ENCODE measurements around the gene PACS1. TPM values are rescaled to one million over a fixed set of nuclear protein-coding genes. Genes with fewer than 3 reads are reported as not detected.
"Not testable (repeated sequence)": the region's sequence is repeated elsewhere in the genome, so short reads cannot be mapped to it uniquely, and the experiment has no call there.

PACS1 gene
- polyA plus RNA-seq: 30.3 TPM
- long read RNA-seq, donor 1, full-length matches to known transcripts: 6 of 6 reads
- long read RNA-seq, donor 1, partial matches to known transcripts: 0 of 6 reads
- long read RNA-seq, donor 1, other reads (novel, unspliced or antisense): 0 of 6 reads
- long read RNA-seq, donor 2, full-length matches to known transcripts: 5 of 5 reads
- long read RNA-seq, donor 2, partial matches to known transcripts: 0 of 5 reads
- long read RNA-seq, donor 2, other reads (novel, unspliced or antisense): 0 of 5 reads
- long read RNA-seq, donor 3: 0 reads
- long read RNA-seq, donor 4, full-length matches to known transcripts: 3 of 3 reads
- long read RNA-seq, donor 4, partial matches to known transcripts: 0 of 3 reads
- long read RNA-seq, donor 4, other reads (novel, unspliced or antisense): 0 of 3 reads
- long read RNA-seq, donor 5, full-length matches to known transcripts: 3 of 3 reads
- long read RNA-seq, donor 5, partial matches to known transcripts: 0 of 3 reads
- long read RNA-seq, donor 5, other reads (novel, unspliced or antisense): 0 of 3 reads
- long read RNA-seq, donor 6, partial matches to known transcripts: 0 of 4 reads
- long read RNA-seq, donor 6, other reads (novel, unspliced or antisense): 0 of 4 reads
- long read RNA-seq, donor 7, partial matches to known transcripts: 0 of 2 reads
- long read RNA-seq, donor 7, other reads (novel, unspliced or antisense): 0 of 2 reads
- long read RNA-seq, donor 8, full-length matches to known transcripts: 6 of 6 reads
- long read RNA-seq, donor 8, partial matches to known transcripts: 0 of 6 reads
- long read RNA-seq, donor 8, other reads (novel, unspliced or antisense): 0 of 6 reads
- long read RNA-seq, donor 9, partial matches to known transcripts: 0 of 1 reads
- long read RNA-seq, donor 9, other reads (novel, unspliced or antisense): 0 of 1 reads
- long read RNA-seq, donor 10, full-length matches to known transcripts: 2 of 2 reads
- long read RNA-seq, donor 10, partial matches to known transcripts: 0 of 2 reads
- long read RNA-seq, donor 10, other reads (novel, unspliced or antisense): 0 of 2 reads
- long read RNA-seq, donor 11, partial matches to known transcripts: 0 of 1 reads
- long read RNA-seq, donor 11, other reads (novel, unspliced or antisense): 0 of 1 reads

GRCh38 chr11:66069715-66070603 is at the start of gene PACS1:
Gene PACS1 (plus strand): TSS chr11:66070272. CDS start chr11:66070487, 215 bp downstream.
- Histone ChIP-seq H3K9me3 (ENCODE audit: control insufficient read depth, low read depth, low read length) (no peaks in the 10 kb centered on the region), H3K27me3 (ENCODE audit: control insufficient read depth, insufficient read depth, low read length) (no peaks in the 10 kb centered on the region), H3K36me3 (ENCODE audit: control insufficient read depth, insufficient read depth, low read length) (peaks cover 40% of the 10 kb centered on the region), H3K4me1 (ENCODE audit: control insufficient read depth, insufficient read depth, low read length) (peaks cover 14% of the 10 kb centered on the region), H3K4me3 (ENCODE audit: low read length) (peak within 1 kb of the TSS; percentile 62), H3K27ac (ENCODE audit: low read length) (peak within 1 kb of the TSS; percentile 70)
- peak; percentile 64 to 73 for DNase-seq
- WGBS (ENCODE audit: insufficient coverage, low lambda C conversion rate): no CpG with 5 or more reads among the region's 120 CpGs

- H3K27ac ChIP-seq (ENCODE audit: low read length): no peak overlapping the region
- no peak overlapping the region for H3K4me3 ChIP-seq (ENCODE audit: low read length)
- peaks cover 5% of the 10 kb centered on the region for H3K4me1 ChIP-seq (ENCODE audit: control insufficient read depth, insufficient read depth, low read length)
- no peaks in the 10 kb centered on the region for H3K9me3 ChIP-seq (ENCODE audit: control insufficient read depth, low read depth, low read length)
- H3K36me3 ChIP-seq (ENCODE audit: control insufficient read depth, insufficient read depth, low read length): no peaks in the 10 kb centered on the region
- H3K27me3 ChIP-seq (ENCODE audit: control insufficient read depth, insufficient read depth, low read length): peaks cover 11% of the 10 kb centered on the region
- DNase-seq: no peak
- WGBS (ENCODE audit: insufficient coverage, low lambda C conversion rate): no CpG with 5 or more reads among the region's 25 CpGs
These were observed 49.3 kb upstream of the PACS1 start for GRCh38 chr11:66020618-66021357.

- H3K27me3 ChIP-seq (ENCODE audit: control insufficient read depth, insufficient read depth, low read length): peaks cover 11% of the 10 kb centered on the region
- no peak overlapping the region for H3K4me3 ChIP-seq (ENCODE audit: low read length)
- peaks cover 5% of the 10 kb centered on the region for H3K4me1 ChIP-seq (ENCODE audit: control insufficient read depth, insufficient read depth, low read length)
- H3K27ac ChIP-seq (ENCODE audit: low read length): no peak overlapping the region
- no peaks in the 10 kb centered on the region for H3K9me3 ChIP-seq (ENCODE audit: control insufficient read depth, low read depth, low read length)
- DNase-seq: peak; percentile 19 to 41
- H3K36me3 ChIP-seq (ENCODE audit: control insufficient read depth, insufficient read depth, low read length): no peaks in the 10 kb centered on the region
- WGBS (ENCODE audit: insufficient coverage, low lambda C conversion rate): no CpG with 5 or more reads among the region's 46 CpGs
These were observed 47.5 kb upstream of the PACS1 start for GRCh38 chr11:66022401-66023185.

DNA sequence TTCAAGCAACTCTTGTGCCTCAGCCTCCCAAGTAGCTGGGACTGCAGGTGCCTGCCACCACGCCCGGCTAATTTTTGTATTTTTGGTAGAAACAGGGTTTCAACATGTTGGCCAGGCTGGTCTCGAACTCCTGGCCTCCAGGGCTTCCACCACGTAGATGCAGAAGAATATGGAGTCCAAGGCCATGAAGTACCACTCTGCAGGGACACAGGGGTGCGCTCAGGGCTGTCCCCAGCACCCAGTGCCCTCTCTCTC is 47.0 kb upstream of the PACS1 start:
- H3K9me3 ChIP-seq (ENCODE audit: control insufficient read depth, low read depth, low read length); H3K36me3 ChIP-seq (ENCODE audit: control insufficient read depth, insufficient read depth, low read length); H3K4me1 ChIP-seq (ENCODE audit: control insufficient read depth, insufficient read depth, low read length); H3K27ac ChIP-seq (ENCODE audit: low read length); DNase-seq; H3K4me3 ChIP-seq (ENCODE audit: low read length): not testable (repeated sequence)
- peaks cover 11% of the 10 kb centered on the region for H3K27me3 ChIP-seq (ENCODE audit: control insufficient read depth, insufficient read depth, low read length)
- no CpG with 5 or more reads among the region's 5 CpGs for WGBS (ENCODE audit: insufficient coverage, low lambda C conversion rate)

- no peak within 1 kb of the TSS for H3K4me3 ChIP-seq (ENCODE audit: low read length)
- H3K9me3 ChIP-seq (ENCODE audit: control insufficient read depth, low read depth, low read length): no peaks in the 10 kb centered on the region
- H3K27me3 ChIP-seq (ENCODE audit: control insufficient read depth, insufficient read depth, low read length): peaks cover 11% of the 10 kb centered on the region
- peaks cover 5% of the 10 kb centered on the region for H3K4me1 ChIP-seq (ENCODE audit: control insufficient read depth, insufficient read depth, low read length)
- no peak for DNase-seq
- WGBS (ENCODE audit: insufficient coverage, low lambda C conversion rate): no CpG with 5 or more reads among the region's 18 CpGs
- H3K27ac ChIP-seq (ENCODE audit: low read length): no peak within 1 kb of the TSS
- no peaks in the 10 kb centered on the region for H3K36me3 ChIP-seq (ENCODE audit: control insufficient read depth, insufficient read depth, low read length)
These were observed 44.0 kb upstream of the PACS1 start, which contains the start of gene CATSPER1 for GRCh38 chr11:66026017-66026529. Gene CATSPER1 (minus strand): TSS chr11:66026479. CDS start chr11:66026379, 100 bp downstream.

GRCh38 chr11:66032957-66033735 is 36.9 kb upstream of the PACS1 start:
- H3K36me3 ChIP-seq (ENCODE audit: control insufficient read depth, insufficient read depth, low read length): no peaks in the 10 kb centered on the region
- no peak for DNase-seq
- peaks cover 5% of the 10 kb centered on the region for H3K27me3 ChIP-seq (ENCODE audit: control insufficient read depth, insufficient read depth, low read length)
- H3K27ac ChIP-seq (ENCODE audit: low read length): no peak overlapping the region
- H3K4me3 ChIP-seq (ENCODE audit: low read length): no peak overlapping the region
- no peaks in the 10 kb centered on the region for H3K9me3 ChIP-seq (ENCODE audit: control insufficient read depth, low read depth, low read length)
- WGBS (ENCODE audit: insufficient coverage, low lambda C conversion rate): 100% methylated on average over 3 of the region's 8 CpGs
- no peaks in the 10 kb centered on the region for H3K4me1 ChIP-seq (ENCODE audit: control insufficient read depth, insufficient read depth, low read length)

DNA sequence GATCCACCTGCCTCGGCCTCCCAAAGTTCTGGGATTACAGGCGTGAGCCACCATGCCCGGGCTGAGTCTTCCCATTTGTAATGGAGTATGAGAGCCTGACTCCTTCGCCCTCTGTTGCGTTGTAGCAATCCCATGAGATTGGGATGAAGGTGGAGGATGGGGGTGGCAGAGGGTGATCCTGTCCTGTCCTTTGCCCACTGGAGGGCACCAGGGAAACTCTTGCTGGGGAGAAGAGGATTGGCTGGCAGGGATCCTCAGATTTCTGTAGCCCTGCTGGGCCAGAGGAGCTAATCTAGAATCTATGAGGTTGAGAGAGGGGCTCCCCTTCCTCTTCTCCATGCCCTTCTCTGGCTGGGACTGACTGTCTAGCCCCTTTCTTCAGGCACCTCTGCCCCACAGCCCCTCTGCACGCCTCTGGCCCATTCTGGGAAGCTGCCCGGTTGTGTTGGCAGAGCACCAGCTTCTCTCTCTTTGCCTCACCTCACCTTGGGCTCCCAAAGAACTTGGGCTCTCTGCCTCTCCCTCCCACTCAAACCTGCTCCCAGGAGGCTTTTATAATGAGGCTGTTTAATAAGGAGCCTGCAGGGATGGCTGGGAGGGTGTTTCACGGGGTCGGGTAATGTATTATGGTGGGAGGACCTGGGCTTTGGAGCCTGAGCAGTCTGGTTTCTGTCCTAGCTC is 34.3 kb upstream of the PACS1 start:
- Histone ChIP-seq H3K9me3 (ENCODE audit: control insufficient read depth, low read depth, low read length) (no peaks in the 10 kb centered on the region), H3K4me1 (ENCODE audit: control insufficient read depth, insufficient read depth, low read length) (no peaks in the 10 kb centered on the region), H3K27ac (ENCODE audit: low read length) (no peak overlapping the region), H3K36me3 (ENCODE audit: control insufficient read depth, insufficient read depth, low read length) (no peaks in the 10 kb centered on the region), H3K4me3 (ENCODE audit: low read length) (no peak overlapping the region), H3K27me3 (ENCODE audit: control insufficient read depth, insufficient read depth, low read length) (peaks cover 6% of the 10 kb centered on the region)
- no peak for DNase-seq
- no CpG with 5 or more reads among the region's 9 CpGs for WGBS (ENCODE audit: insufficient coverage, low lambda C conversion rate)

GRCh38 chr11:66036334-66036710 is 33.8 kb upstream of the PACS1 start:
- H3K4me3 ChIP-seq (ENCODE audit: low read length): no peak overlapping the region
- WGBS (ENCODE audit: insufficient coverage, low lambda C conversion rate): no CpG with 5 or more reads among the region's 5 CpGs

More at GRCh38 chr11:66036334-66036710, 33.8 kb upstream of the PACS1 start:
- Histone ChIP-seq H3K36me3 (ENCODE audit: control insufficient read depth, insufficient read depth, low read length) (no peaks in the 10 kb centered on the region), H3K9me3 (ENCODE audit: control insufficient read depth, low read depth, low read length) (no peaks in the 10 kb centered on the region), H3K27me3 (ENCODE audit: control insufficient read depth, insufficient read depth, low read length) (peaks cover 7% of the 10 kb centered on the region), H3K4me1 (ENCODE audit: control insufficient read depth, insufficient read depth, low read length) (no peaks in the 10 kb centered on the region), H3K27ac (ENCODE audit: low read length) (no peak overlapping the region)
- DNase-seq: no peak
